Adrenal gland (tissue), 12 donors: ENCODE data around the gene DTX1. TPM values are rescaled to one million over a fixed set of nuclear protein-coding genes. Genes with fewer than 3 reads are reported as not detected.

Experiments
- DNase-seq, 7 donors: peaks; one replicate each; pipeline ENCODE4 v3.0.0-alpha.2; 2019 to 2020
- H3K27ac ChIP-seq, 5 donors: fragments of 200-600 bp; sonication (generic) in 4 of 5; 1 replicate in 3 of 5; 2 replicates in 2 of 5; pipeline versions ENCODE4 v1.5.1 to v1.8.0; 2016 to 2020; ENCODE audit warnings: mild to moderate bottlenecking in 1 of 5
- H3K27me3 ChIP-seq: fragments of 200-600 bp; 2 replicates; pipeline ENCODE4 v1.8.0; 2021
- H3K36me3 ChIP-seq, 2 donors: fragments of 200-600 bp; replicated peaks in 1 of 2; 1 replicate in 1 of 2; 2 replicates in 1 of 2; pipeline versions ENCODE4 v1.5.1 to v1.8.0; 2018 to 2022
- H3K4me1 ChIP-seq, 2 donors: fragments of 200-600 bp; replicated peaks in 1 of 2; 1 replicate in 1 of 2; 2 replicates in 1 of 2; pipeline versions ENCODE4 v1.5.1 to v1.8.0; 2018 to 2021
- H3K4me3 ChIP-seq, 4 donors: fragments of 200-600 bp; sonication (generic) in 3 of 4; one replicate each; pipeline ENCODE4 v1.5.1; 2016 to 2018
- H3K9me3 ChIP-seq, 3 donors: fragments of 200-600 bp; sonication (generic) in 1 of 3; replicated peaks in 1 of 3; 1 replicate in 2 of 3; 2 replicates in 1 of 3; pipeline versions ENCODE4 v1.5.1 to v1.8.0; 2016 to 2021
- CTCF ChIP-seq, 6 experiments: fragments of 450-650 bp in 4 of 6; fragments of 200-600 bp in 2 of 6; sonication (generic) in 1 of 6; IDR thresholded peaks; 1 replicate in 5 of 6; 2 replicates in 1 of 6; pipeline versions ENCODE4 v1.5.1 to v1.8.0; 2016 to 2021; ENCODE audit warnings: antibody characterized with exemption in 6 of 6, mild to moderate bottlenecking in 2 of 6, moderate library complexity in 1 of 6
- POLR2A ChIP-seq, 2 donors: fragments of 450-650 bp; IDR thresholded peaks; one replicate each; pipeline ENCODE4 v1.6.1; 2017; ENCODE audit warnings: antibody characterized with exemption in 2 of 2, mild to moderate bottlenecking in 2 of 2, moderate library complexity in 1 of 2
- WGBS, 4 donors: extraction: QIAGEN DNeasy Blood & Tissue Kit in 2 of 4; methylation state at CpG; one replicate each; pipeline versions ENCODE4 v1.1.5 to v1.1.7; 2013 to 2017; 5-methylcytosine and 5-hydroxymethylcytosine counted together
- intact Hi-C, 2 donors: fragments of 100-400 bp; cut with DNase I; formaldehyde crosslinking; loops; one replicate each; pipeline versions ENCODE4 v1.14.1 to v1.15.0; 2022 to 2023
- polyA plus RNA-seq, 3 donors: library from polyadenylated mRNA; stranded (reverse); fragments of 200-250 nt in 2 of 3; fragments of 350-450 nt in 1 of 3; fragmentation: Illumina TruSeq in 1 of 3; extraction: RNeasy Lipid Tissue Mini Kit (QIAGEN cat#74804) in 1 of 3; gene quantifications; one replicate each; pipeline ENCODE4 v1.2.3, GENCODE V29; 2013 to 2014
- total RNA-seq, 9 donors: library from RNA; depleted of rRNA in 4 of 9; stranded (reverse); fragments of >200 nt in 4 of 9; fragments of 120-200 nt in 1 of 9; fragmentation: NEBNext Ultra II Directional in 1 of 9; extraction: Animal tissue kit (Norgen Biotek cat#: 25700) in 1 of 9; gene quantifications; one replicate each; pipeline versions ENCODE4 v1.1.0 to v1.2.4, GENCODE V29; 2013 to 2023
- donor health status: healthy with polysubstance abuse.
- donor health status: Bipolar disorder and iron deficiency.
- donor health status: DM: yes; HTN: yes; CAD: no.
- donor health status: DM: no; HTN: no; CAD: no.
- donor health status: DM: no; HTN: no; CAD: no.
- donor health status: DM: yes; HTN: yes; CAD: no.

DTX1 gene
- total and polyA plus RNA-seq, 12 donors = 1.3 to 20.0 (median 6.9) TPM

DNA sequence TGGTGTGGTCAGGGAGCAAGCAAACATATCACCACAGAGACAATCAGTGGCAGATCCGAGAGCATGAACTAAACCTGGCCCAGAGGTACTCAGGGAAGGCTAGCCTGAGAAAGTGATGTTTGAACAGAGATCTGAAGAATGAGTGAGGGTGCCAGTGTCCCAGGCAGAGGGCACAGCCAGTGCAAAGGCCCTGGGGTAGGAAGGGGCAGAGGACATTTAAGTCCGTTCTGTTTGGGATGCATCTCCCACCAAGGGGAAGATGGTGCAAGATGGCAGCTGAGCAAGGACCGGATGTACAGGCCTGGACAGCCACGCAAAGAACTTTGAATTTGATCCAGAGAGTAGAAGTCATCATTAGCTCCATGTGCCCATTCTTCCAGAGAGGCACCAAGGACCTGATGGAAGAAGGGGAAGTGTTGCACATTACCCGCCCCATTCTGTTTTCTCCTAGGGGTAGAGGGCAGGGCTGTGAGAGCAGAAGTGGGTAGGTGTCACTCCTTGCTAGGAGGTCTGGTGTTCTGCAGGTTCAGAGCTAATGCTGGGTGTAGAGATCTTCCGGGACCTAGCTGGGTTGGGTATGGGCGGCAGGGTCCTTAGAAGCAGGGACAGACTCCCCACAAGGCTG, 3.9 kb downstream of the DTX1 start:
- TF ChIP-seq POLR2A (IDR thresholded peaks at IDR 0.05) (no peak), CTCF (IDR thresholded peaks at IDR 0.05) (no peak)
- Histone ChIP-seq H3K27me3 (peaks cover 14% of the 10 kb centered on the region), H3K4me1 (peaks cover 7 to 8% of the 10 kb centered on the region in 2 donors), H3K9me3 (no peaks in the 10 kb centered on the region), H3K27ac (no peak overlapping the region), H3K4me3 (no peak overlapping the region), H3K36me3 (no peaks in the 10 kb centered on the region)
- 83 to 91% (median 88%) methylated on average over 7 of the region's 7 CpGs for WGBS, 4 donors
- no peak for DNase-seq
- intact Hi-C loops = no loop called here

GRCh38 chr12:113061061-113061694, 4.6 kb downstream of the DTX1 start:
- peaks cover 7 to 8% of the 10 kb centered on the region in 2 donors for H3K4me1 ChIP-seq
- no peak overlapping the region for H3K4me3 ChIP-seq
- no peak for TF ChIP-seq CTCF (IDR thresholded peaks at IDR 0.05)
- TF ChIP-seq POLR2A (IDR thresholded peaks at IDR 0.05) = no peak
- no peaks in the 10 kb centered on the region for H3K36me3 ChIP-seq
- WGBS, 4 donors = 73 to 81% (median 76%) methylated on average over 10 of the region's 10 CpGs
- DNase-seq = no peak
- intact Hi-C loops = no loop called here
- H3K9me3 ChIP-seq = no peaks in the 10 kb centered on the region
- H3K27ac ChIP-seq = no peak overlapping the region
- peaks cover 14% of the 10 kb centered on the region for H3K27me3 ChIP-seq

DNA sequence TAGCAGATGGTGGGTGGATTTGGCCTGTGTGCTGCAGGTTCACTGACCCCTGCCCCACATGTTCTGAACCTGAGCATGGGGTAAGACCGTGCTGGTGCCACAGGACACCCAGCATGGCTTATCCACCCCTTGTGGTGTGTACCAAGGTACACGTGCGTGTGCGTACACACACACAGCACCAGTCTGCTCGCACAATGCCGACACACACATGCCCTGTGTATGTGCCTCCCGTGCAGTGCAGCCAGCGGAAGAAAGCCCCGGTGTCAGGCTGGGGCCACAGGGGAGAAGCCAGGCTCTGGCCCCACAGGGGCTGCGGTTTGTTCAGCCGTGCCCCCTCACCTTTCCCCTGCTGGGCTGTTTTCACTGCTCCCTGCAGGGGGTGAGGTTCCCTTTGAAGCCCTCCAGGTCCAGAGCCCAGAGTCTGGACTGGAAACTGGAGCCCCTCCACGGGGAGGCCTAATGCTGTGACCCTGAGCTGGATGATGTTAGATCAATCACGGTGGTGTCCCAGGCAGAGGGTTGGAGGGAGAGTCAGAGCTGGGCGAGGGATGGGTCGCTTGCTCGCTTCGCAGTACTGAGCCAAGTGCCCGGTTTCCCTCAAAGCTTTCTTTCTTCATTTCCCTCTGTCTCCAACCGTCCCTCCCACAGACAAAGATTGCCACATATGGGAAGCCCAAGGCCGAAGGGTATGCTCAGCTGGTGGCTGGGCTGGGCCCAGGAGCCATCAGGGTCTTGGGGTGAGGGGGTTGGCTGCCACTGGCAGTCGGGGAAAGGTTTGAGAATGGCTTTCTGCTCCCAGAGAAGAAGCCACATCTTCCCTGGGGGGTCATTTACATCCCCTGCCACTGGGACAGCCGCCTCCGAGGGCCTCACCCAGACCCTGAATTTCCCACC, 6.2 kb downstream of the DTX1 start:
- H3K27me3 ChIP-seq = peaks cover 5% of the 10 kb centered on the region
- 61 to 75% (median 70%) methylated on average over 11 to 23 of the region's 23 CpGs for WGBS, 4 donors

More for the DNA sequence above, 6.2 kb downstream of the DTX1 start:
- intact Hi-C loops = no loop called here
- TF ChIP-seq CTCF (IDR thresholded peaks at IDR 0.05) = no peak
- TF ChIP-seq POLR2A (IDR thresholded peaks at IDR 0.05) = no peak
- H3K36me3 ChIP-seq = no peaks in the 10 kb centered on the region
- no peak overlapping the region for H3K4me3 ChIP-seq
- DNase-seq = no peak
- no peaks in the 10 kb centered on the region for H3K4me1 ChIP-seq
- H3K9me3 ChIP-seq = no peaks in the 10 kb centered on the region
- H3K27ac ChIP-seq = no peak overlapping the region
